Gastroesophageal sphincter (tissue), 3 donors: ENCODE results near the gene SATB2.

Experiments
- CTCF ChIP-seq, 4 experiments: fragments of 200-600 bp in 2 of 4; fragments of 450-650 bp in 2 of 4; sonication (generic) in 1 of 4; IDR thresholded peaks; one replicate each; pipeline ENCODE4 v1.5.1; 2017 to 2019; ENCODE audit warnings: antibody characterized with exemption in 4 of 4, mild to moderate bottlenecking in 2 of 4, moderate library complexity in 2 of 4
- EP300 ChIP-seq: sonication (generic); formaldehyde crosslinking; IDR thresholded peaks from one replicate; pipeline ENCODE4 v1.6.1; 2017; ENCODE audit warnings: antibody characterized with exemption, mild to moderate bottlenecking
- POLR2A ChIP-seq, 2 donors: fragments of 450-650 bp; IDR thresholded peaks; one replicate each; pipeline ENCODE4 v1.6.1; 2017; ENCODE audit warnings: antibody characterized with exemption in 2 of 2, mild to moderate bottlenecking in 2 of 2, moderate library complexity in 1 of 2
- POLR2AphosphoS5 ChIP-seq: sonication (generic); formaldehyde crosslinking; IDR thresholded peaks from one replicate; pipeline ENCODE4 v1.6.1; 2017; ENCODE audit warnings: antibody characterized with exemption

- TF ChIP-seq CTCF (IDR thresholded peaks at IDR 0.05): no peak
- no peak for TF ChIP-seq POLR2AphosphoS5
- no peak for TF ChIP-seq POLR2A (IDR thresholded peaks at IDR 0.05)
- TF ChIP-seq EP300: no peak
Observed at GRCh38 chr2:199288424-199288823, 169.3 kb downstream of the SATB2 start.
